ENCODE data around the gene MAPK11.

The MAPK11 gene

GRCh38 chr22:50283821-50284220, 13.6 kb upstream of the MAPK11 start:
- TF ChIP-seq, protein P1, sequence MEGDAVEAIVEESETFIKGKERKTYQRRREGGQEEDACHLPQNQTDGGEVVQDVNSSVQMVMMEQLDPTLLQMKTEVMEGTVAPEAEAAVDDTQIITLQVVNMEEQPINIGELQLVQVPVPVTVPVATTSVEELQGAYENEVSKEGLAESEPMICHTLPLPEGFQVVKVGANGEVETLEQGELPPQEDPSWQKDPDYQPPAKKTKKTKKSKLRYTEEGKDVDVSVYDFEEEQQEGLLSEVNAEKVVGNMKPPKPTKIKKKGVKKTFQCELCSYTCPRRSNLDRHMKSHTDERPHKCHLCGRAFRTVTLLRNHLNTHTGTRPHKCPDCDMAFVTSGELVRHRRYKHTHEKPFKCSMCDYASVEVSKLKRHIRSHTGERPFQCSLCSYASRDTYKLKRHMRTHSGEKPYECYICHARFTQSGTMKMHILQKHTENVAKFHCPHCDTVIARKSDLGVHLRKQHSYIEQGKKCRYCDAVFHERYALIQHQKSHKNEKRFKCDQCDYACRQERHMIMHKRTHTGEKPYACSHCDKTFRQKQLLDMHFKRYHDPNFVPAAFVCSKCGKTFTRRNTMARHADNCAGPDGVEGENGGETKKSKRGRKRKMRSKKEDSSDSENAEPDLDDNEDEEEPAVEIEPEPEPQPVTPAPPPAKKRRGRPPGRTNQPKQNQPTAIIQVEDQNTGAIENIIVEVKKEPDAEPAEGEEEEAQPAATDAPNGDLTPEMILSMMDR (IDR thresholded peaks at IDR 0.05; ENCODE audit: low read depth, low read length, missing control alignments): no peak
- DNase-seq (ENCODE audit: low read depth): no peak
- no peak overlapping the region for H3K4me3 ChIP-seq (ENCODE audit: low read depth, low read length)

- no peak overlapping the region for H3K4me3 ChIP-seq (ENCODE audit: low read depth, low read length)
- TF ChIP-seq, protein P1 (IDR thresholded peaks at IDR 0.05; ENCODE audit: low read depth, low read length, missing control alignments): no peak
- no peak for DNase-seq (ENCODE audit: low read depth)
Measured at GRCh38 chr22:50282361-50283155, 12.4 kb upstream of the MAPK11 start.

GRCh38 chr22:50281957-50282356, 11.8 kb upstream of the MAPK11 start:
- no peak overlapping the region for H3K4me3 ChIP-seq (ENCODE audit: low read depth, low read length)
- TF ChIP-seq, protein P1 (IDR thresholded peaks at IDR 0.05; ENCODE audit: low read depth, low read length, missing control alignments): no peak
- no peak for DNase-seq (ENCODE audit: low read depth)

DNA sequence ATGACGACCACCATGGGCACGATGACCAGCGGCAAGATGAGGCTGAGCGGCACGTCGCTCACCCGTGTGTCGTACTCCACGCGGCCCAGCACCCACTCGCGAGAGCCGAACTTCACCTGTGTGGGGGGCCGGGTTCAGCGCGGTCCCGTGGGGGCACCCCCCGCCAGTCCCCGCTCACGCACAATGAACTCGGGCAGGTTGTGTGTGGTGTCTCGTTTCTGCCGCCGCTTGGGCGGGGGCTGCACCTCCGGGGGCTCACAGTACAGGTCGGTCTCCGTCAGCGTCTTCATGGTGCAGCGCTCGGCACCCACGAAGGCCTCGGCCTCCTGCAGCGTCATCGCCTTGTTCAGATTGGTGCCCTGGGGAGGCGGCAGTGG, 11.2 kb upstream of the MAPK11 start:
- TF ChIP-seq, protein P1 (IDR thresholded peaks at IDR 0.05; ENCODE audit: low read depth, low read length, missing control alignments): no peak
- H3K4me3 ChIP-seq (ENCODE audit: low read depth, low read length): no peak overlapping the region
- no peak for DNase-seq (ENCODE audit: low read depth)

DNA sequence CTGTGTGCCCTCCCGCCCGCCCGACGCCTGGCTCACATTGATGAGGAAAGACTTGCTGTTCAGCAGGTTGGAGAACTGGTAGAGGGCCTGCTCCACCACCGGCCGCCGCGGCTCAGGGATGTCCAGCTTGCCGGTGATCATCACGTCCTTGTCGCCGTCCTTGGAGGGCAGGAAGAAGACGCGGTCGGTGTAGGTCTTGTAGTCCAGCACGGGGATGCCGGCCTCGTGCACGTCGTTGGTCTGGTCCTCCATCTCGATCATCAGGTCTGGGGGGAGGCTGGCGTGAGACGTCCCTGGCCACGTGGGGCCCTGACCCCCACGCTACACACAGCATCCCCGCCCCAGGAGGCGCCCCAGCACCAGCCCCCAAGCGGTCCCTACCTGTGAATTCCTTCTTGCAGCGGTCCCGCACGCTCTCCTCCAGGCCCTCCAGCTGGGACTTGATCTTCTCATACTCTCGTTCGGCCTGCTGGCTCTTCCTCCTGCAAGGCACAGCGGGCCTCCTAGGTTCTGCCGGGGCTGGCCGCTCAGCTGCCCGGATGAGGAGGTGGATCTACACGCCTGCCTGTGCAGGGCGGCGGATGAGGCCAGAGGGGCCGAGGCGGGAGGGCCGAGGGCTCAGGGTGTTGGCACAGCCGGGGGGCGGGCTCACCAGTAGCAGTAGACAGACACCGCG, 10.7 kb upstream of the MAPK11 start:
- TF ChIP-seq, protein P1 (IDR thresholded peaks at IDR 0.05; ENCODE audit: low read depth, low read length, missing control alignments): no peak
- no peak for DNase-seq (ENCODE audit: low read depth)
- H3K4me3 ChIP-seq (ENCODE audit: low read depth, low read length): no peak overlapping the region

DNA sequence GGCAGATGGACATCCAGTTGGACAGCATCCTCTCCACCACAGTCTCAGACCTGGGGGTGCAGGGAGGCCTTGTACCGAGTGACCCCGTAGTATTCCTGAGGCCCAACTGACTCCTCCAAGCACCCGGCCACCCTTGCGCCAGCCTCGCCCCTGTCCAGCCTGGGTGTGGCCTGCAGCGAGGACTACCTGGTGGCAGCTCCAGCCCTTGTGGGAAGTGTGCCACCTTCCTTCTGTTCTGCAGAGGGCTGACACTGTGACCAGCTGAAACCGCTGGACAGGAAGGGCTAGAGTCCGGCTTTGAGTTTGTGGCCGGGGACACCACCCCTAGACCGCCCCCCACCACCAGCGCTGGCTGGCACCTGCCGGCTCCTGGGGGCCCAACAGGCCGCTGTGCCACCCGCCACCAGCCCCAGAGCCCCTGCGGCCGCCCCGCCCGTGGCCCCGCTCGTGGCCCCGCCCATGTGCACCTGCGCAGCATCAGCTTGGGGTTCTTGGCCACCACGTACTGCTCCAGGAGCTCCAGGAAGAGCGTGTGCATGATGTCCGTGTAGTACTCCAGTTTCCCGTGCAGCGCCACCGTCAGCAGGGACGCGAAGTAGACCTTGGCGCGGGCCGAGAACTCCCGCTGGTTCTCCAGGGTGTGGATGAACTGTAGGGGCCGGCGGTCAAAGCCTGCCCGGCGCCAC, 10.0 kb upstream of the MAPK11 start:
- no peak overlapping the region for H3K4me3 ChIP-seq (ENCODE audit: low read depth, low read length)
- TF ChIP-seq, protein P1 (IDR thresholded peaks at IDR 0.05; ENCODE audit: low read depth, low read length, missing control alignments): no peak
- no peak for DNase-seq (ENCODE audit: low read depth)
